Measurements from ENCODE around the gene OSBPL10.

DNA sequence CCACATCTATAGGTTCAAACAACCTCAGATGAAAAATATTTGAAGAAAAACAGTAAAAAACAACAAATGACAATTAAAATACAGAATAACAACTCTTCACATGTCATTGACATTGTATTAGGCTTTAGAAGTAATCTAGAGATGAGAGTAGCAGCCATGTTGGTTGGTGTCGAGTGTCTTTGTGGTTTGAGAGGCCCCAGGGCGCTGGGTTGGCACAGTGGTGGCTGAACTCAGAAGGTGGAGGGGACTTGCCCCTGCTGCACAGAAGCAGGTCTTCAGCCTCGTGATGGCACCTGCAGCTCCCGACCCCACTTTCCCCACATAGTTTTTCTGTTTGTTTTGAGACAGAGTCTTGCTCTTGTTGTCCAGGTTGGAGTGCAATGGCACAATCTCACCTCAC lies 187.2 kb downstream of the OSBPL10 start:
- TF ChIP-seq, protein P1, sequence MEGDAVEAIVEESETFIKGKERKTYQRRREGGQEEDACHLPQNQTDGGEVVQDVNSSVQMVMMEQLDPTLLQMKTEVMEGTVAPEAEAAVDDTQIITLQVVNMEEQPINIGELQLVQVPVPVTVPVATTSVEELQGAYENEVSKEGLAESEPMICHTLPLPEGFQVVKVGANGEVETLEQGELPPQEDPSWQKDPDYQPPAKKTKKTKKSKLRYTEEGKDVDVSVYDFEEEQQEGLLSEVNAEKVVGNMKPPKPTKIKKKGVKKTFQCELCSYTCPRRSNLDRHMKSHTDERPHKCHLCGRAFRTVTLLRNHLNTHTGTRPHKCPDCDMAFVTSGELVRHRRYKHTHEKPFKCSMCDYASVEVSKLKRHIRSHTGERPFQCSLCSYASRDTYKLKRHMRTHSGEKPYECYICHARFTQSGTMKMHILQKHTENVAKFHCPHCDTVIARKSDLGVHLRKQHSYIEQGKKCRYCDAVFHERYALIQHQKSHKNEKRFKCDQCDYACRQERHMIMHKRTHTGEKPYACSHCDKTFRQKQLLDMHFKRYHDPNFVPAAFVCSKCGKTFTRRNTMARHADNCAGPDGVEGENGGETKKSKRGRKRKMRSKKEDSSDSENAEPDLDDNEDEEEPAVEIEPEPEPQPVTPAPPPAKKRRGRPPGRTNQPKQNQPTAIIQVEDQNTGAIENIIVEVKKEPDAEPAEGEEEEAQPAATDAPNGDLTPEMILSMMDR (IDR thresholded peaks at IDR 0.05; ENCODE audit: low read length): no peak
- no peak for TF ChIP-seq EZH2 (IDR thresholded peaks at IDR 0.05; ENCODE audit: borderline replicate concordance, low read length)

Measured in OCI-LY1 (cell line).